RPMI8226 (cell line): ENCODE data around the gene ZMAT3.
"Not testable (repeated sequence)": the region's sequence is repeated elsewhere in the genome, so short reads cannot be mapped to it uniquely, and the experiment has no call there.

ENCODE experiments used
- DNase-seq: peaks from one replicate; pipeline ENCODE4 v3.0.0-alpha.2; 2015

The ZMAT3 gene

GRCh38 chr3:179068779-179069530 lies 2.7 kb downstream of the ZMAT3 start:
- peak; percentile 53 for DNase-seq

GRCh38 chr3:179067839-179068238 lies 3.8 kb downstream of the ZMAT3 start:
- DNase-seq: no peak

GRCh38 chr3:179067291-179067690 lies 4.3 kb downstream of the ZMAT3 start:
- no peak for DNase-seq

GRCh38 chr3:179063945-179064560 lies 7.6 kb downstream of the ZMAT3 start:
- DNase-seq: no peak

- no peak for DNase-seq
These were observed 15.3 kb downstream of the ZMAT3 start for GRCh38 chr3:179056326-179056725.

- DNase-seq: not testable (repeated sequence)
These were observed 17.0 kb downstream of the ZMAT3 start for GRCh38 chr3:179054565-179054964.

GRCh38 chr3:179046497-179047353 lies 24.9 kb downstream of the ZMAT3 start:
- DNase-seq: no peak

GRCh38 chr3:179045719-179046402 lies 25.7 kb downstream of the ZMAT3 start:
- no peak for DNase-seq

GRCh38 chr3:179038899-179039251 lies 32.7 kb downstream of the ZMAT3 start:
- DNase-seq: not testable (repeated sequence)

GRCh38 chr3:179038216-179038898 lies 33.3 kb downstream of the ZMAT3 start:
- no peak for DNase-seq

GRCh38 chr3:179037351-179037750 lies 34.3 kb downstream of the ZMAT3 start:
- DNase-seq: no peak

- DNase-seq: no peak
These were observed 34.8 kb downstream of the ZMAT3 start for GRCh38 chr3:179036626-179037300.

GRCh38 chr3:179036226-179036625 lies 35.4 kb downstream of the ZMAT3 start:
- no peak for DNase-seq

GRCh38 chr3:179035232-179035631 lies 36.4 kb downstream of the ZMAT3 start:
- DNase-seq: no peak

- DNase-seq: not testable (repeated sequence)
These were observed 38.3 kb downstream of the ZMAT3 start for GRCh38 chr3:179033304-179033657.

GRCh38 chr3:179032454-179033303 lies 38.9 kb downstream of the ZMAT3 start:
- not testable (repeated sequence) for DNase-seq

- no peak for DNase-seq
These were observed 42.5 kb downstream of the ZMAT3 start for GRCh38 chr3:179029096-179029495.

- DNase-seq: no peak
These were observed 43.2 kb downstream of the ZMAT3 start for GRCh38 chr3:179028408-179028807.

- DNase-seq: no peak
These were observed 44.2 kb downstream of the ZMAT3 start for GRCh38 chr3:179027326-179027900.

- DNase-seq: no peak
These were observed 45.0 kb downstream of the ZMAT3 start for GRCh38 chr3:179026636-179027035.
